T-helper 1 cell (primary cell): Measurements from ENCODE around the gene ACP2.
"Not testable (repeated sequence)": the region's sequence is repeated elsewhere in the genome, so short reads cannot be mapped to it uniquely, and the experiment has no call there.

Source experiments
- DNase-seq, 5 donors: peaks; one replicate each; pipeline ENCODE4 v3.0.0-alpha.2; 2012 to 2020

Gene ACP2

DNA sequence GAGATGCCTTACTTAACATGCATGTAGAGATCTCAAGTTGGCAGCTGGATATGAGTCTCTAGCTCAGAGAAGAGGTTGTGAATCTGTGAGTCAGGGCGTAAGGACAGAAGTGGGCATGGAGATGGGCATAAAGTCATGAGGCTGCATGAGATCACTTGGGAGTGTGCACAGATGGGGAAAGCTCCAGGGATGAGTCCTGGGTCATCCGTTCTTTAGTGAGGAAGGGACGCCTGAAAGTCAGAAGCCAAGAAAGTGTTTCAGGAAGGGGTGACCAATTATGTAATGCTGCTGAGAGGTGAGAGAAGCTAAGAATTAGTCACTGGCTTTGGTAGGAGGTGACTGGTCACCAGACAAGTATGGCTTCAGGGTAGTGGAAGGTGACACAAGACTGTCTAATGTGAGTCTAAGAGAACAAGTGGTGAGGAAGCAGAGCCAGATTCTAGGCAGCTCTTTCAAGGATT, 6.7 kb downstream of the ACP2 start:
- DNase-seq, result no peak

DNA sequence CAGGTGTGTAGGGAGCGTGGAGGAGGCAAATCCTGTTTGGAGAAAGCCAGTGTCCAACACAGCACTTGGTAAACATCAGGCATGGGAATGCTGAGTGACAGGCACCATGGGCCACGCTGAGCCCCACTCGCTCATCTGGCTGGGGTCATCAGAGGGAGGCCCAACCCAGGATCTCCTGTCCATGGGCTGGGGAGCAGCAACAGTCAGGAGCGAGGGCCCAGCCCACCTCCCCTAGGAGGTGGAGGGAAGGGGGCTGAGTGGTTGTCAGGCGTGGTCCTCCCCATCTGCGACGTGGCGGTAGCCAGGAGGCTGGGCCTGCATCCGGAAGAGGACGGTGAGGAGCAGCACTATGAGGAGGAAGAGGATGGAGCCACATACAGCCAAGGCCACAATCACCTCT, 8.8 kb downstream of the ACP2 start:
- no peak for DNase-seq

DNA sequence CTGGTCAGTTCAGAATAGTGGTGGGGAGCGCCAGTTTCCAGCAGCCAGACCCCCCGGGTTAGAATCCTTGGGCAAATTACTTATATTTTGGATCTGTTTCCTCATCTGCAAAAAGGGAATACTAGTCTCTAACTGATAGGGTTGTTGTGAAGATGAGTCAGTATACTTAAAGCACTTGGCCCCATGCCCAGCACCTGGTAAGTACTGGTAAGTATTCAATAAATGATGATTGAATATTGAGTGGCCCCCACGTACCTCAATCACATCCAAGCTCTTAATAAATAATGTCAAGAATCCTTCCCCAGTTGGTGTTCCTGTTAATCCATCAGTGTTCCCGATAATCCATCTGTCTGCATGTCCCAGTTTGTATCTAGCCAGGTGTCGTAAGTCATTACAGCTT, 12.1 kb downstream of the ACP2 start:
- DNase-seq, result no peak

DNA sequence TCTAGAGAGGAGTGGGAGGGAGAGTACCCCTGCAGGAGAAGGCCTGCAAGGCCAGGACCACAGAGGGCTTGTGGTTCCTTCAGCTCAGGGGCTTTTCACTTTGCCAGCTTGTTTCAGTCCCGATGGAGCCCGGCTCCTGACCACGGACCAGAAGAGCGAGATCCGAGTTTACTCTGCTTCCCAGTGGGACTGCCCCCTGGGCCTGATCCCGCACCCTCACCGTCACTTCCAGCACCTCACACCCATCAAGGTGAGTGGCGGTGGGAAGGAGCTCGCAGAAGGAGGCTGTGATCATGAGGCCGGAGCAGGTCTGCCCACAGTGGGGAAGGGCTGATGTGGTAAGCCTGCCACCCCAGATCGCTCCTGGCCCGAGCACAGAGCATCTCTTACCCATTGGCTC, 13.5 kb downstream of the ACP2 start:
- no peak for DNase-seq

DNA sequence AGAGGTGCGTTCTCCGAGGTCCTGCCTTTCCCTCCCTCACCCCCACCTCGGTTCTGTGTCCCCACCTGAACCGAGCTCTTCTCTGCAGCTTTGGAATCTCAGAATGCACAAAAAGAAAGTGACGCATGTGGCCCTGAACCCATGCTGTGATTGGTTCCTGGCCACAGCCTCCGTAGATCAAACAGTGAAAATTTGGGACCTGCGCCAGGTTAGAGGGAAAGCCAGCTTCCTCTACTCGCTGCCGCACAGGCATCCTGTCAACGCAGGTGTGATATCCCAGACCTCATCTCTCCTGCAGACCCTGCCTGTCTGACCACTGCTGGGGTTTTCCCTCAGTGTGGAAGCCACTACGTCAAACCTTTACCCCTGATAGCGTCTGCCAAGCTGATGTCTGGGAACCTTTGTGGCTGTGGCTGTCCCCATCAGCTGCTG, 13.9 kb downstream of the ACP2 start:
- peak in 4 of 5 donors; percentile 63 to 82 (median 74) for DNase-seq

DNA sequence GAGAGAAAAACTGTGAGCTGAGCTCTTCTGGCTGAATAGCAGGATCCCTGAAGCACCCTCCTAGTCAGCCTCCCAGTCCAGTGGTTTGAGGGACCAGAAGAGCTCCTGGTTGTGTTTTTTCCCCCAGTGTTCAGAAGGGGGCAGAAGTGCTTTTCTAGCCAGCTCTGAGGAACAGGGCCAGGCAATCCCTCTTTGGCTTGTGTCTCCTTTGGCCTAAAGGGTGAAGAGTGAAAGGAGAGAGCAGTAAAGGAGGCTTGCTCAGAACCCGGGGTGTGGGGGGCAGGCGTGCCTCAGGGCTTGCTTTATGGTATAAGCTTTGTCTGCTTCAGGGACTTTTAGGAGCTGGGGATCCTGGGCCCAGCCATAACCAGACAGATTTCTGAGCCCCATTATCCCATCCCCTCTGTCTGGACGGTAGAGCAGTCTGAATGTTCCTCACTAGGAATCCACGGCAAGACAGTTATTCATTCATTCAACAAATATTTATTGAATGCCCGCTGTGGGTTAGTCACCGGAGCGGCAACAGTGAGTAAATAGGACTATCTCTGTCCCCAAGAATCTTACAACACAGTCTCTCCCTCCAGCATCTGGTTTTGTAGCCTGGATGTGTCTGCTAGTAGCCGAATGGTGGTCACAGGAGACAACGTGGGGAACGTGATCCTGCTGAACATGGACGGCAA, 14.5 kb downstream of the ACP2 start:
- peak in 1 of 5 donors; percentile 11 for DNase-seq

DNA sequence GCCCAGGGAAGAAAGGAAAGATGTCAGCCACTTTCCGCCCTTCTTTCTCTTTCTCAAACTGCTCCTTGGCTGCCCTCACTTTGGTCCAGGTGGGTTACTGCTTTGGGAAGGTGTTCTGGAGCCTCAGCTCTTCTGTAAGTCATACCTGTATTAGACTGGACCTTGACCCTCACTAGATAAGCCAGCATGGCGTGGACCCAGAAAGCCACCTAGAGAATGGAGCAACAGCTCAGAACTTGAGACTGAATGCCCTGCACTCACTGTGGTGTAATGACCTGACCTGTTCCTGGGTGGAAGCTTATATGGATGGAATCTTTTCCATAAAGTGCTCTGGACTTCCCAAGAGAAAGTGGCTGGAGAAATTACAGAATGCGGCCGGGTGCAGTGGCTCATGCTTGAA, 15.6 kb downstream of the ACP2 start:
- no peak for DNase-seq

DNA sequence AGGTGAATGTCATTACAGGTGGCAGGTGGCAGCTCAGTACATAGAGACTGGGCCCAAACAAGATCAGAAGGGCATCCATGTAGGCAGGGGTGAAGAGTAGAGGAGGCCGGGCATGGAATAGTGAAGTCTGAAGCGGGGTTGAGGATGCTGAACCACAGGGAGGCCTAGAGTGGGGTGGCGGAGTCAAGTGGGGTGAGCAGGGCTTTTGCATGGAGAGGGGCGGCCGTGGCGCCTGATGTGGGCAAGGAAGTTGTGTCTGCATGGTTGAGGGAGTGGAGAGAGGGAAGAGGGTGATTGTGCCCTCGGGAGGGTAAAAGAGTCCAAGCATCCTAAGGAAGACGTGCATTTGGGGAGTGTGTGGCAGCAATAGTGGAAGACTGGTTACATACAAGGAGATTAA, 19.5 kb downstream of the ACP2 start:
- DNase-seq, result no peak

DNA sequence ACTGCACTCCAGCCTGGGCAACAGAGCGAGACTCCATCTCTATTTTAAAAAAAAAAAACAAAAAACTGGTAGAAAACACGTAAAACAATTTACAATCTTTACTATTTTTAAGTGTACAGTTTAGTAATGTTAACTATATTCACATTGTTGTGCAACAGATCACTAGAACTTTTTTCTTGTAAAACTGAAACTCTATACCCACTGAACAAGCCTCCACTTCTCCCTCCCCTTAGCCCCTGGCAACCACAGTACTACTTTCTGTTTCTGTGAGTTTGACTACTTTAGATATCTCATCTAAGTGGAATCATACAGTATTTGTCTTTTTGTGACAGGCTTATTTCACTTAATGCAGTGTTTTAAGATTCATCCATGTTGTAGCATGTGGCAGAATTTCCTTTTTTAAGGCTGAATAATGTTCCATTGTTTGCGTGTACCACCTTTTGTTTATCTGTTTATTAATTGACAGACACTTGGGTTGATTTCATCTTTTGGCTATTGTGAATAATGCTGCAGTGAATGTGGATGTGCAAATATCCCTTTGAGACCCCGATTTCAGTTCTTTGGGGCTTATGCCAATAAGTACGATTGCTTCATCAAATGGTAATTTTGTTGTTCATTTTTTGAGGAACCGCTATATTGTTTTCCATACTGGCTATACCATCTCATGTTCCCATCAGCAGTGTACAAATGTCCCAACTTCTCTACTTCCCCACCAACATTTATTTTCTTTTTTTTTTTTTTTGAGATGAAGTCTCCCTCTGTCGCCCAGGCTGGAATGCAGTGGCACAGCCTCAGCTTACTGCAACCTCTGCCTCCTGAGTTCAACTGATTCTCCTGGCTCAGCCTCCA, 22.8 kb downstream of the ACP2 start:
- DNase-seq, result peak in 1 of 5 donors; percentile 56

DNA sequence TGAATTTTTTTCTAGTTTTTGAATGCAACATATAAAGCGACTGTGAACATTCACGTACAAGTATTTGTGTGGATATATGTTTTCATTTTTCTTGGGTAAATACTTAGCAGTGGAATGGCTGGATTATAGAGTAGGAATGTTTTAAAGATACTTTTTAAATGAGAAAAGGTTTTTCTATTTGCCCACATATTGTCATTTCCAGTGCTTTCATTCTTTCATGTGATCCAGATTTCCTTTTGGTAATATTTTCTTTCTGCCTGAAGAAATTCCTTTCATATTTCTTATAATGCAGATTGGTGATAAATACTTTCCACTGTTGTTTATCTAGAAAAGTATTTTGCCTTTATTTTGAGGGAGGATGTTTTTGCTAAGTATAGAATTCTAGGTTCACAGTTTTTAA, 25.9 kb downstream of the ACP2 start:
- no peak for DNase-seq

DNA sequence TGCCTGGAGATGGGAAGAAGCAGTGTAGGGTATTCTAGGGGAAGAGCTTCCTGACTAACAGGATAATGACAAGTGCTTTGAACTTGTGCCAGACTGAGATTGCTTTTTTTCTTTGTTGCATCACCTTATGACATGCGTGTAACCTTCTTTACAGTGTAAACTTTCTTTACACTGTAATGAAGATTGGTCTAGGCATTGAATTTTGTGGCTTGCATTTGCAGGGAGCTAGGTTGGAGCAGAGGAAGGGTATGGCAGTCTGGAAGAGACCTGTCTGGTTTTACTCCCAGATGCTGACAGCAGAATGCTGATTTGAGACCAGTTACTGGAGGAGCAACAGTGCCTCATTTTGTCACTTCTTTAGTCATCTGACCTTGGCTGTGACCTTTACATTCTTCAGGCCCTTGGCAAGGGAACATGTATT, 28.2 kb downstream of the ACP2 start:
- DNase-seq, result no peak

DNA sequence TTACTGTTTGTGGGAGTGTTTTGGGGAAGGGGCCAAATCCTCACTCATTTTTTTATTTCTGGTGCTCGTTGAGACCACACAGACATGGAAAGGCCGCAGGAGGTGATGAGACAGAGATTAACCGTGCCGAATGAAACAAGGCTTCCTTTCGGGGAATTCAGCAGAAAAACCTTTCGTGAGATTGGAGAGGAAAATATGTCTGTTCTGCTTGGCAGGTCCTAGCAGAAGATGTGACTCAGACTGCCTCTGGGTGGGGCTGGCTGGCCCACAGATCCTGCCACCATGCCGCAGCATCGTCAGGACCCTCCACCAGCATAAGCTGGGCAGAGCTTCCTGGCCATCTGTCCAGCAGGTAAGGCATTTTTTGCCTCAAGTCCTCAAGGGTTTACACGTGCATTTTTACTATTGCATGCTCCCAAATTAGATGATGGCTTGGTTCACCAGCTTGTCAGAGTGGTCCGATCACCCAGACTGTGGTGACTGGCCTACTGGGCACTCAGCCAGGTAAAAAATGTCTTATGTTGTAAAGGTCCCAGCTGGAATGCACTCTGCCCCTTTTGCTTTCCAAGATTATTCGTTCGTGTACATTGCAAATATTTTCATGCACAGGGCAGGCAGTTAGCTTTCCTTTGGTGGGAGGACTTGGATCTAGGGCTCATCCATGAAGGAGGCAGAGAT, 32.4 kb downstream of the ACP2 start:
- DNase-seq, result peak in 2 of 5 donors; percentile 24 to 73

DNA sequence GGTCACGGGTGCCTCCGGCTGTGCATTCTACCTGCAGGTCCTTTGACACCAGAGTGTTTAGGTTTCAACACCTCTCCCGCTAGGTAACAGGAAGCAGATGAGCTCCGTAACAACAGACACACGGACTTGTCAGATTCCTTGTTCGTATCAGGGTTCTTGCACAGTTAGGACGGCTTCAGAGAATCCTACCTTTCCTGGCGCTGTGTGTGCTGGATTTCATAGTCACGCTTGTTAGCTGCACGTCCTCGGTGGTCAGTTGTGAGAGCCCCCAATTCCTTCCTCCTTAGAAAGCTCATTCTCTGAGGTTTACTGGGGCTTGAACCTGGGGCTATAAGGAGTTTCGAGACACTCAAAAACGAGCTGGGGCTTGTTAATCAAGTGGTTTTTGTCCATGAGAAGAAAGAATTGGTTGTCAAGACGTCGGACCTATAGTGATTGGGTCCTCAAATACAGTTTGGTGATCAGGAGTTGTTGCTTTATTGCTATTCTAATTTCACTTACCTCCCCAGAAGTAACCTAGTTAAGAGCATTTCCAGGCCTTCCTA, 33.2 kb downstream of the ACP2 start:
- no peak for DNase-seq

DNA sequence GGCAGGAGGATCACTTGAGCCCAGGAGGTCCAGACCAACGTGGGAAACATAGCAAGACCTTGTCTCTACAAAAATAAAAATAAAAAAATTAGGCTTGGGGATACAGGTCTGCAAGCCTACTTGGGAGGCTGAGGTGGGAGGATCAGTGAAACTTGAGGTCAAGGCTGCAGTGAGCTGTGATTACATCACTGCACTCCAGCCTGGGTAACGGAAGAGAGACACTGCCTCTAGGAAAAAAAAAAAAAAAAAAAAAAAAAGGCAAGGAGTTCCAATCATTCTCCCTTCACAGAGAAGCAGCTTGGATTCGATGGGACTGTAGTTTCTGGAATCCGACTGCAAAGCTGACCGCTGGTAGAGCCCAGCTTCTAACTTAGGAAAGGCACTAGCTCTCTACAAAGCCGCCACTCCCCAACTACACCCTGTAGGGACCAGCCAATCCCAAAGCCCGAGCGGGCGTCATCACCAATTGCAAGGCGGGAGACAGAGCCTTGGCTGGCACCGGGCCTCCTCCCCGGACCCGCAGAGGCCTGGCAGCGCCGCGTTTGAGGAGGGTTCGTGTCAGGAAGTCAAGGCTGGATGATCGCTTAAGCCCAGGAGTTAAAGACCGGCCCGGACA, 34.6 kb downstream of the ACP2 start:
- peak; percentile 64 to 92 (median 76) for DNase-seq

DNA sequence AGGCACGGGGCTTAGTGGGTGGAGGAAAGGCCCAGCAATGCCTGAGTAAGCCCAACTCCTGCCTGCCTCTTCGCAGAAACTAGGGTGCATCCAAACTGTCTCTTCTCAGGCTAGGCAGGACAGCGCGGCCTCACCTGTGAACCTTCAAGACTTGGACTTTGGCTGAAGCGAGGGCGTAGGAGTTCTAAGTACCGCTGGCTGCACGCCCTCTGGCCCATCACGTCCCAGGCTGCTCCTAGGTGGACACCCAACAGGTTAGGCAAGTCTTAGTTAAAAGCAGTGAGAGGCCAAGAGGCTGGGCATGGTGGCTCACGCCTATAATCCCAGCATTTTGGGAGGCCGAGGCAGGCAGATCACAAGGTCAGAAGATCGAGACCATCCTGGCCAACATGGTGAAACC, 35.7 kb downstream of the ACP2 start:
- no peak for DNase-seq

DNA sequence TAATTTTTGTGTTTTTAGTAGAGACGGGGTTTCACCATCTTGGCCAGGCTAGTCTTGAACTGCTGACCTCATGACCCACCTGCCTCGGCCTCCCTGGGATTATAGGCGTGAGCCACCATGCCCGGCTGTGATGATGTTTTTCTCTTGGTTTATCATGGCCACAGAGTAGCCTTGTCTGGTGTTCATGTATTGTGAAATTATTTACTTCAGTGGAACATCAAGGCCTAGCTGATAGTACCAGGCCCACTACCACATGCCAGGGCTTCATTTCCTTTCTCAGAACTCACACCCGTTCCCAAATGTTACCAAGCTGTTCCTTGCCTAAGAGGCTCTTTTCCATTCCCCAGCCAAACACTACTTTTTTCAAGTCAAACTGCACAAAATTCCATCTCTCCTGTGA, 40.0 kb downstream of the ACP2 start:
- no peak for DNase-seq

DNA sequence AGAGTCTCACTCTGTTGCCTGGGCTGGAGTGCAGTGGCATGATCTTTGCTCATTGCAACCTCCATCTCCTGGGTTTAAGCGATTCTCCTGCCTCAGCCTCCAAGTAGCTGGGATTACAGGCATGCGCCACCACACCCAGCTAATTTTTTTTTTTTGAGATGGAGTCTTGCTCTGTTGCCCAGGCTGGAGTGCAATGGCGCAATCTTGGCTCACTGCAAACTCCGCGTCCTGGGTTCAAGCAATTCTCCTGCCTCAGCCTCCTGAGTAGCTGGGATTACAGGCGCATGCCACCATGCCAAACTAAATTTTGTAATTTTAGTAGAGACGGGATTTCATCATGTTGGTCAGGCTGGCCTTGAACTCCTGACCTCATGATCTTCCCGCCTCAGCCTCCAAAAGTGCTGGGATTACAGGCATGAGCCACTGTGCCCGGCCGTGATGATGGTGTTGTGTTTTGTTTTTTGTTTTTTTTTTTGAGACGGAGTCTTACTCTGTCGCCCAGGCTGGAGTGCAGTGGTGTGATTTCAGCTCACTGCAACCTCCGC, 40.5 kb downstream of the ACP2 start:
- not testable (repeated sequence) for DNase-seq

DNA sequence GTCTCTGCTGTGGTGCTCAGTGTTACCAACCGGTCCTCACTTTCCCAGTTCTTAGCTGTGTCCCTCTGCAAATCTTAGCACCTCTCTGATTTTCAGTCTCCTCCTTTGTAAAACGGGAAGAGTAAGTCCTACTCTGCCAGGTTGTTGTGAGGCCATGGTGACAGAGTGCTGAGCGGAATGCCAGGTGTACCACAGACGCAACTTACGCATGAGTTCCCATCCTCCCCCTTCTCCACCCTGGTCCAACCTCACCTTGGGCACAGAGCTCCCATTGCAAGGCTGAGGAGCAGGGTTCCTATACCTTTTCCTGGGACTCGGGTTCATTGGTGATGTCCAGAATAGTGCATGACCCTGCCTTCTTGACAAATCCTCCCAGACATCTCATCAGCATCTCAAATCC, 41.2 kb downstream of the ACP2 start:
- no peak for DNase-seq

DNA sequence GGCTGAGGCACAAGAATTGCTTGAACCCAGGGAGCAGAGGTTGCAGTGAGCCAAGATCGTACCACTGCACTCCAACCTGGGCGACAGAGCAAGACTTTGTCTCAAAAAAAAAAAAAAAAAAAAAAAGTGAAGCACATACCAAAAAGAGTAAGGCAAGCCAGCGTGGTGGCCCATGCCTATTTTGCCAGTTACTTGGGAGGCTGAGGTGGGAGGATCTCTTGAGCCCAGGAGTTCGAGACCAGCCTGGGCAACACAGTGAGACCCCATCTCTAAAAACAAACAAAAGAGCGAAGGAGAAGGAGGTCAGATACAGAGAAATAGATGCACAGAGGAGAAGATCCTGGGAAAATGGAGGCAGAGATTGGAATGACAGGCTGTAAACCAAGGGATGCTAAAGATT, 42.0 kb downstream of the ACP2 start:
- not testable (repeated sequence) for DNase-seq

DNA sequence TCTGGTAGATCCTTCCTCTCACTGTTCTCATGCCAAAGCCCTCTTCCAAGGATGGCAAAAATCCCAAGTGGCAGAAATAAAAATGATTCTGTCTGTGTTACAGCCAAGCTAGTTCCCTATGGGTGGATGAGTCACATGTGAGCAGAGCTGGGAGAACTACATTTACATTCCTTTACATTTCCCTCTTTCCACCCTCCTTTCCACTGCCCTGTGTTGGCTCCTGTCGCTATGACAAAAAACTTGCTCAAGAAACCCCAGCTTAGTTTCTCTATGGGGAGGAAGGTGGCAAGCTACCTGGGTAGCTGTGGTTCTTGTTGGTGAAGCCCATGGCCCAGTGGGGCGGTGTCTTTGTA, 44.0 kb downstream of the ACP2 start:
- DNase-seq, result no peak

DNA sequence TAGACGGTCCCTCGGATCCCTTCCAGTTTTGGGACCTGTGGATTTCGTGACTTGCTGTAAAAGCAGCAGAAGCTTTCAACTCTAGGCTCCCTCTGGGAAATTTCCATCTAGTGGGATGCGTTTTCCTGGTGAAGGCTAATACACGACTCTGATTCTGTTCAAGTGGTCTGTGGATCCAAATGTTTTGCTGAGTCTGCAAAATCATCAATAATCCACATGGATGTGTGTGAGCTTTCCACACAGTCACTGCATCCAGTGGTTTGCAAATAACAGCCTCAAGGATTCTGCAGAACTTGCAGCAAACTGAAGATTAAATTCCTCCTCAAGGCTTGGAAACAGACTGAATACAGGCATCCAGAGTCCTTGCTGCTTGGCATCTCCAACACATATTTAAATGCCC, 46.0 kb downstream of the ACP2 start:
- no peak for DNase-seq

DNA sequence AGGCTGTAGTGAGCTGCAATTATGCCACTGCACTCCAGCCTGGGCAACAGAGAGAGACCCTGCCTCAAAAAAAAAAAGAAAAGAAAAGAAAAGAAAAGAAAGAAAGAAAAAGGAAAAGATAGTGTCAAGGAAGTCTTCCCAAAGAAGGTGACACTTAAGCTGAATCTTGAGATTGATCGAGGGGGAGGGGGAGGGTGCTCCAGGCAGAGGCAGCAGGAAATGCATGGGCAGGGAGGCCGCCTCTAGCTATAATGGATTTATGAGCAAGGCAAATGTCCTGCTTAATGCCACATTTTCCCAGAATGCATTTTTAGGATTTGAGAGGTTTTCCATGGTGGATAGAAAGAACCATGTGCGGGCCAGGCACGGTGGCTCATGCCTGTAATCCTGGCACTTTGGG, 47.6 kb downstream of the ACP2 start:
- DNase-seq, result no peak

DNA sequence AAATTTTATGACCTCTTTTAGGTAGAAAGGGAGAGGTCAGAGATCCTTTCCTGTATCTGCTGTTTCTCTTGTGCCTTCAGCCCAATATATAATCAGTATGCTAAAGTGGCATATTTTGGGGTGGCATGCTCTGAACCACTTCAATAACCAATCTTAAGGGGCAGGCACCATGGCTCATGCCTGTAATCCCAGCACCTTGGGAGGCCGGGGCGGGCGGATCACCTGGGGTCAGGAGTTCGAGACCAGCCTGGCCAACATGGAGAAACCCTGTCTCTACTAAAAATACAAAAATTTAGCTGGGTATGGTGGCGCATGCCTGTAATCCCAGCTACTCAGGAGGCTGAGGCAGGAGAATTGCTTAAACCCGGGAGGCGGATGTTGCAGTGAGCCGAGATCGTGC, 50.5 kb downstream of the ACP2 start:
- DNase-seq, result not testable (repeated sequence)
